ENCODE results near the gene FADS1.

DNA sequence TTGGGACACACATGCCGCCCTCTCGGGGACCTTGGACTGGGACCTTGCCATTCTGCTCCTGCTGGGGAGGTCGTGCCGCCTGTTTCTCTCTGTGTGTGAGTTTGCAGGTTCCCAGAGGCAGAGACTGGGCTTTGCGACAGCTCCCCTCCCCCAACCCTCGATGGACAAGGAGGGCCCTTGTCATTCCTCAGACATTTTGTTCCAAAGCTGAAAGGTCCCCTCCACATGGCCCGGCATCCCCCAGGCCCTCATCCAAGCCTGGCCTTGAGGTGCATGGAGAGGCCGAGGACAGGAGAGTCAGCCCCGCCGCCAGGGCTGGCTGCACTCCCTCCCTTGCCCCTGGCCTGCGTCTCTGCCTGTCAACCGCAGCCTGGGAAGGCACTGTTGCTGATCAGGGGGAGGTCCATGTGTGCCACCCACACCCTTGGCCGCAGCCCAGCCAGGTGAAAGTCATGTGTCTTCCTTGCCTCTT is 36.9 kb upstream of the FADS1 start:
- TF ChIP-seq, protein P1, sequence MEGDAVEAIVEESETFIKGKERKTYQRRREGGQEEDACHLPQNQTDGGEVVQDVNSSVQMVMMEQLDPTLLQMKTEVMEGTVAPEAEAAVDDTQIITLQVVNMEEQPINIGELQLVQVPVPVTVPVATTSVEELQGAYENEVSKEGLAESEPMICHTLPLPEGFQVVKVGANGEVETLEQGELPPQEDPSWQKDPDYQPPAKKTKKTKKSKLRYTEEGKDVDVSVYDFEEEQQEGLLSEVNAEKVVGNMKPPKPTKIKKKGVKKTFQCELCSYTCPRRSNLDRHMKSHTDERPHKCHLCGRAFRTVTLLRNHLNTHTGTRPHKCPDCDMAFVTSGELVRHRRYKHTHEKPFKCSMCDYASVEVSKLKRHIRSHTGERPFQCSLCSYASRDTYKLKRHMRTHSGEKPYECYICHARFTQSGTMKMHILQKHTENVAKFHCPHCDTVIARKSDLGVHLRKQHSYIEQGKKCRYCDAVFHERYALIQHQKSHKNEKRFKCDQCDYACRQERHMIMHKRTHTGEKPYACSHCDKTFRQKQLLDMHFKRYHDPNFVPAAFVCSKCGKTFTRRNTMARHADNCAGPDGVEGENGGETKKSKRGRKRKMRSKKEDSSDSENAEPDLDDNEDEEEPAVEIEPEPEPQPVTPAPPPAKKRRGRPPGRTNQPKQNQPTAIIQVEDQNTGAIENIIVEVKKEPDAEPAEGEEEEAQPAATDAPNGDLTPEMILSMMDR (conservative IDR thresholded peaks at IDR 0.05 in 1 of 2, IDR thresholded peaks at IDR 0.05 in 1 of 2; ENCODE audit: low read depth in 1 of 2, low read length in 2 of 2) = no peak
- TF ChIP-seq EZH2 (IDR thresholded peaks at IDR 0.05; ENCODE audit: low read length, missing control alignments) = no peak
